GM12878 (cell line): ENCODE results near the gene SRSF9. TPM values are rescaled to one million over a fixed set of nuclear protein-coding genes. Genes with fewer than 3 reads are reported as not detected.
"Not testable (repeated sequence)": the region's sequence is repeated elsewhere in the genome, so short reads cannot be mapped to it uniquely, and the experiment has no call there.

Experiments
- ATAC-seq: fragments of 200-7000 bp; cut with Tn5 transposase; 3 replicates; pipeline ENCODE4 v1.9.1; 2020; ENCODE audit warnings: mild to moderate bottlenecking, moderate library complexity
- BruUV-seq: library from RNA; stranded (reverse); fragments of 400-500 nt; replicated peaks from 2 replicates; lab custom pipeline; 2021; lab: Mats Ljungman, UMichigan
- CTCF ChIA-PET: fragments of 300-600 bp; sonication (Branson Sonifier 250); formaldehyde crosslinking; extraction: SDS; loops from one replicate; lab custom pipeline; 2021; ENCODE audit warnings: inconsistent platforms; lab: Yijun Ruan, JAX
- POLR2A ChIA-PET: fragments of 350-600 bp; formaldehyde crosslinking; extraction: SDS; loops from one replicate; lab custom pipeline; 2021; ENCODE audit warnings: inconsistent platforms; lab: Charles Lee
- RAD21 ChIA-PET: fragments of 300-600 bp; sonication (Branson Sonifier 250); formaldehyde crosslinking; loops from one replicate; lab custom pipeline; 2023; ENCODE audit warnings: antibody characterized with exemption; ENCODE audit not compliant: unreplicated experiment; lab: Charles Lee
- SMC1A ChIA-PET: fragments of 300-600 bp; sonication (Branson Sonifier 250); formaldehyde crosslinking; loops from one replicate; lab custom pipeline; 2023; ENCODE audit not compliant: unreplicated experiment, uncharacterized antibody; lab: Charles Lee
- DNase-seq: peaks from one replicate; pipeline ENCODE4 v3.0.0-alpha.2; 2011; ENCODE audit warnings: low read depth, low spot score
- FAIRE-seq: peaks from 3 replicates; lab custom pipeline; 2011; peaks lifted over from hg19 to GRCh38; lab: Jason Lieb, UNC
- H2AFZ ChIP-seq: 2 replicates; pipeline ENCODE4 v1.6.0; 2011; ENCODE audit warnings: low read depth, low read length, control low read depth; ENCODE audit not compliant: control insufficient read depth
- H3K27ac ChIP-seq: 2 replicates; pipeline ENCODE4 v1.5.1; 2011; ENCODE audit warnings: control low read depth; ENCODE audit not compliant: control insufficient read depth, insufficient read depth
- H3K27me3 ChIP-seq, 2 experiments: replicated peaks in 1 of 2; 2 replicates each; pipeline versions ENCODE4 v1.6.0 to v1.6.1; 2011; ENCODE audit warnings: low read length in 1 of 2; ENCODE audit not compliant: control insufficient read depth in 2 of 2, insufficient read depth in 2 of 2
- H3K36me3 ChIP-seq, 2 experiments: 2 replicates each; pipeline ENCODE4 v1.5.1; 2011; ENCODE audit warnings: low read length in 1 of 2; ENCODE audit not compliant: control insufficient read depth in 2 of 2, insufficient read depth in 2 of 2
- H3K4me1 ChIP-seq: 2 replicates; pipeline ENCODE4 v1.6.1; 2011; ENCODE audit warnings: mild to moderate bottlenecking, low read length, moderate library complexity, mixed read lengths; ENCODE audit not compliant: control insufficient read depth, insufficient read depth
- H3K4me2 ChIP-seq: 2 replicates; pipeline ENCODE4 v1.6.0; 2011; ENCODE audit warnings: control low read depth; ENCODE audit not compliant: control insufficient read depth, insufficient read depth
- H3K4me3 ChIP-seq: fragments of 200-600 bp; sonication (generic); 2 replicates; pipeline ENCODE4 v1.5.1; 2016
- H3K79me2 ChIP-seq: 2 replicates; pipeline ENCODE4 v1.6.0; 2011; ENCODE audit warnings: low read length; ENCODE audit not compliant: control insufficient read depth, insufficient read depth
- H3K9ac ChIP-seq: 2 replicates; pipeline ENCODE4 v1.8.0; 2011; ENCODE audit warnings: low read length, control low read depth, mixed read lengths; ENCODE audit not compliant: control insufficient read depth, insufficient read depth
- H3K9me3 ChIP-seq: replicated peaks from 3 replicates; pipeline ENCODE4 v1.5.1; 2011; ENCODE audit warnings: mild to moderate bottlenecking, low read length; ENCODE audit not compliant: control insufficient read depth, insufficient read depth
- H4K20me1 ChIP-seq: 2 replicates; pipeline ENCODE4 v1.6.0; 2011; ENCODE audit not compliant: control insufficient read depth, insufficient read depth
- CHD2 ChIP-seq: IDR thresholded peaks from 2 replicates; pipeline ENCODE4 v1.6.1; 2011; ENCODE audit warnings: low read depth, low read length, improper control_type of control experiment, borderline replicate concordance
- DPF2 ChIP-seq: fragments of 450-650 bp; IDR thresholded peaks from 2 replicates; pipeline ENCODE4 v1.6.1; 2017; ENCODE audit warnings: mild to moderate bottlenecking
- HSF1 ChIP-seq: fragments of 150-350 bp; IDR thresholded peaks from 2 replicates; pipeline ENCODE4 v1.6.1; 2014; ENCODE audit warnings: mild to moderate bottlenecking, low read depth, low read length
- PRDM15 ChIP-seq: fragments of 450-650 bp; formaldehyde crosslinking; IDR thresholded peaks from 2 replicates; pipeline ENCODE4 v1.4.0; 2020; ENCODE audit warnings: mild to moderate bottlenecking, moderate library complexity
- WRNIP1 ChIP-seq: IDR thresholded peaks from 2 replicates; pipeline ENCODE4 v1.6.1; 2011; ENCODE audit warnings: low read depth, low read length, improper control_type of control experiment, borderline replicate concordance
- ZNF622 ChIP-seq: fragments of 450-650 bp; IDR thresholded peaks from 2 replicates; pipeline ENCODE4 v1.6.1; 2017; ENCODE audit warnings: mild to moderate bottlenecking, inconsistent platforms
- WGBS: methylation state at CpG from one replicate; pipeline ENCODE4 v1.1.6; 2016; ENCODE audit warnings: low lambda C conversion rate; ENCODE audit not compliant: insufficient replicate concordance, insufficient coverage; ENCODE audit errors: missing lambda C conversion rate; 5-methylcytosine and 5-hydroxymethylcytosine counted together
- in situ Hi-C: fragments of 300-500 bp; cut with MboI; formaldehyde crosslinking; loops from 9 replicates; pipeline ENCODE4 v1.14.3; 2018; ENCODE audit warnings: mixed read lengths
- intact Hi-C: fragments of 100-400 bp; cut with micrococcal nuclease; formaldehyde crosslinking; loops from one replicate; pipeline ENCODE4 v1.14.2; 2022; ENCODE audit not compliant: unreplicated experiment
- polyA plus RNA-seq, 11 experiments: library from polyadenylated mRNA; depleted of rRNA in 4 of 11; unstranded in 6 of 11; stranded (reverse) in 5 of 11; fragments of >200 nt; fragmentation: Nextera tagmentation in 4 of 11; fragmentation: Illumina TruSeq in 1 of 11; extraction: Ambion mirVana in 4 of 11; extraction: Trizol in 1 of 11; gene quantifications; 1 replicate in 1 of 11; 2 replicates in 10 of 11; pipeline versions ENCODE4 v1.2.1 to v1.2.3, GENCODE V29; 2011 to 2016; ENCODE audit warnings: inconsistent platforms in 2 of 11, missing spikeins in 2 of 11, low read depth in 1 of 11
- total RNA-seq, 4 experiments: library from RNA; depleted of rRNA in 3 of 4; stranded (reverse); fragments of >200 nt in 3 of 4; fragmentation: Illumina TruSeq in 1 of 4; extraction: Trizol in 1 of 4; gene quantifications; 2 replicates each; pipeline versions ENCODE4 v1.2.1 to v1.2.3, GENCODE V29; 2013 to 2021

Gene SRSF9
- total and polyA plus RNA-seq, 10 of the 15 experiments (the other 5 are each of a cell fraction or from before 2014, with no cell fraction given): 56.2 to 510 (median 186) TPM

- FAIRE-seq (no peak), ATAC-seq (no peak), DNase-seq (no peak)
- ChIA-PET CTCF (no interaction called here), POLR2A (interaction anchor here (1.0 kb wide), 1 partner anchor 9 kb away, joined by 3 read pairs; no protein-coding TSS in a partner anchor), SMC1A (no interaction called here), RAD21 (no interaction called here)
- Histone ChIP-seq H3K9ac (no peak overlapping the region), H3K79me2 (no peaks in the 10 kb centered on the region), H3K4me3 (no peak overlapping the region), H2AFZ (no peak overlapping the region), H3K9me3 (no peaks in the 10 kb centered on the region), H3K36me3 (no peaks in the 10 kb centered on the region; a peak in 1 of 4 replicates), H3K4me1 (no peaks in the 10 kb centered on the region; the same call in 1 of the 2 replicates), H3K4me2 (no peak overlapping the region), H3K27ac (no peak overlapping the region), H3K27me3 (no peaks in the 10 kb centered on the region), H4K20me1 (no peaks in the 10 kb centered on the region)
- intact Hi-C loops (no loop called here), in situ Hi-C loops (no loop called here)
- TF ChIP-seq PRDM15 (CRISPR knock-in tag): no peak
- TF ChIP-seq CHD2: no peak
- TF ChIP-seq DPF2: no peak
- no peak for TF ChIP-seq WRNIP1
- TF ChIP-seq ZNF622: no peak
- no peak for TF ChIP-seq HSF1
- WGBS: 81% methylated on average over 5 of the region's 5 CpGs
- no TSS peak for BruUV-seq
Observed at GRCh38 chr12:120488057-120488640, 18.6 kb upstream of the SRSF9 start.

GRCh38 chr12:120487552-120487951, 18.0 kb upstream of the SRSF9 start:
- H3K27ac ChIP-seq, CTCF ChIA-PET, H3K4me1 ChIP-seq, ATAC-seq, intact Hi-C loops, H3K4me3 ChIP-seq, H3K4me2 ChIP-seq, H3K9me3 ChIP-seq, SMC1A ChIA-PET, BruUV-seq, H3K9ac ChIP-seq, H3K27me3 ChIP-seq, RAD21 ChIA-PET, H3K79me2 ChIP-seq, in situ Hi-C loops, DNase-seq, FAIRE-seq, H2AFZ ChIP-seq, H3K36me3 ChIP-seq, H4K20me1 ChIP-seq: not testable (repeated sequence)
- POLR2A ChIA-PET: interaction anchor here (1.0 kb wide), 1 partner anchor 9 kb away, joined by 3 read pairs; no protein-coding TSS in a partner anchor
- WGBS: 82% methylated on average over 7 of the region's 7 CpGs
